ENCODE data around the gene CTBP2.

Gene CTBP2

DNA sequence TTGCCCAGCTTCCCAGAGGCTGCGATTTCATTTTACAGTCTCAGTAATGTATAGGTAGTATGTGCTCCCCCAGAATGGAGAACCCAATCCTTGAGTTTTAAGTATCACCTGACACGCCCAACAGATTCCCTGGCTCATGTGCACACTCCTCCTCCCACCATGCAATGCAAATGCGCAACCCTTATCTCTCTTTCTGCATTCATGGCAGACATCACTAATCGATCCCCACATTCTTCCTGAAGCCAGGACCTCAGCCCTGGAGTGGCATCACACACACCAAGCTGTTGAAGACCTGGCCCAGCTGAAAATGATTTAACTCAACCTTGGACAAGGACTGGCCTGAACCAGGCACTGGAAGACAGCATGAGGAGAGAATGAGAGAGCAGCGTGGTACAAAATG, 150.0 kb downstream of the CTBP2 start:
- no peak for DNase-seq (ENCODE audit: low read depth)

DNA sequence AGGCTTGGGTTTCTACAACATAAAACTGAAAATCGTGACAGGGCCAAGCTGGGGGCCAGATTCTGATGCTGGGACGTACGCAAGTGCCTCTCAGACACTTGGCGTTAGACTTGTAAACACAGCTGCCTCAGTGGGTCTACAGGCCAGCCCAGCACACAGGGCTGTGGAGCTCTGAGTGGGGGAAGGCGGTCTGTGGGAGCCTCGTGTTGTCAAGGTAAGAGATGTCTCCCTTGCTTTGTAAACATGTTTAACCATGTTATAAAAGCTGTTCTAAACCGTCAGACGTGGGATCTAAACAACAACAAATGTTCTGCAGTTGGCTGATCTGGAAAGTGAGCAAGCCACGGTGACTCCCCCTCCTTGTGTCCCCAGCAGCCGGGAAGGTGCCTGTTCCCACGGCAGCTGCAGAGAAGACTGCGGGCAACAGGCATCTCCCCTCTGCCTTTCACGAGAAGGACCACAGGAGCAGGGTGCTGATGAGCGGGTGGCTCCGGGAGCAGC, 150.7 kb downstream of the CTBP2 start:
- no peak for DNase-seq (ENCODE audit: low read depth)

DNA sequence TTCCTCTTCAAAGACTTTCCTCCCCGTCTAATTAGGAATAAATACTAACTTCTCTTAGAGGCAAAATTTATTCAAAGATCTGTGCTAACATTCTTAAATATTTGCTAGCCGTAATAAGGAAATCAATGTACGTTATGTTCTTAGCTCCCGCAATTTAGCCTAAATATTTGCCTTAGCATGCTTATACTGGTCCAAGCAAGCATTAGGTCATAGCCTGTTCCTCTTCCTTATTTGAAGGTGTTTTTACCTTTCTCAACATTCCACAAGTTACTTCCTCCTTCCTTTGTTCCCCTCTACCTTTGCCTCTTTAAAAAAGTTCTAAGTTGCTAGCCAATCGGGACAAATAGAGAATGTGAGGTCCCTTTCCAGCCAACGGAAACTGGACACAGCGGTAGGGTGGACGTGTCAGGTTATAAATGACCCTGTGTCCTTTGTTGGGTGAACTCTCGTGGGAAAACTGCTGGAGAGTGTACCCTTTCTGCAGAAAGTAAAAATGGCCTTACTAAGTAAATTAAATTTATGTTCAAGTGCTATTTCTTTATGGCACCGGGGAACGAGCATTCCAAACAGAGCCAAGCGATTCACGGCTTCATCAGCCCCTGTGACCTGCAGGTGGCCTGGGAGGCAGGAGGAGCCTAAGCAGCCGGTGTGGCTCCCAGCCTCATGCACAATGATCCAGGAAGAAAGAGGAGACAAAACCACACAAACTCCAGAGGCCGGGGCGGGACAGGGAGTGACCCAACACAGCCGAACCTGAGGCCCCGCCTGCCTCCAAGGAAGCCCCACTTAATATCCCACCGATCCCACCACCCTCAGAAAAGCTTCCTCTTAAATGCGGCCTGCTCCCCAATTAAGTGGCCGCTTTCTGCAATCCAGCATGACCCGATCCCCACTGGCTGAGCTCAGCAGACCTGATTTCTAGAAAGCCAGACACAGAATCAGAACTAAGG, 151.4 kb downstream of the CTBP2 start:
- no peak for DNase-seq (ENCODE audit: low read depth)

DNA sequence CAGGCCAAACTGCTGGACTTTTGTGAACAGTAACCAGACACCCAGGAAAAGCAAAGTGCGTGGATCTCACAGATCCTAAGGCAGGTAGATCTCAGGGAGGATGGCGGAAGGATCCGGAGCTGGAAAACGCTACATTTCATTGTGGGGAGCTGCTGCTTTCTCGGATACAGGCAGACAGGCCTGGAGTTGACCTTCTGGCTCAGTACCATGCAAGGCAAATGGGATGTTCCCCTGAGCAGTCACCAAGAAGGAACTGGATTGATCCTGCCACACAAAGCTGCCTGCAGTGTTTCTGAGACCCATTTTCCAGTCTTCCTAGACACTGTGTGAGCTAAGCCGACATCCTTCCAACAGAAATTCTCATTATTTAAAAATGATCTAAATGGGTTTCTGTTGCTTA, 152.9 kb downstream of the CTBP2 start:
- no peak for DNase-seq (ENCODE audit: low read depth)

DNA sequence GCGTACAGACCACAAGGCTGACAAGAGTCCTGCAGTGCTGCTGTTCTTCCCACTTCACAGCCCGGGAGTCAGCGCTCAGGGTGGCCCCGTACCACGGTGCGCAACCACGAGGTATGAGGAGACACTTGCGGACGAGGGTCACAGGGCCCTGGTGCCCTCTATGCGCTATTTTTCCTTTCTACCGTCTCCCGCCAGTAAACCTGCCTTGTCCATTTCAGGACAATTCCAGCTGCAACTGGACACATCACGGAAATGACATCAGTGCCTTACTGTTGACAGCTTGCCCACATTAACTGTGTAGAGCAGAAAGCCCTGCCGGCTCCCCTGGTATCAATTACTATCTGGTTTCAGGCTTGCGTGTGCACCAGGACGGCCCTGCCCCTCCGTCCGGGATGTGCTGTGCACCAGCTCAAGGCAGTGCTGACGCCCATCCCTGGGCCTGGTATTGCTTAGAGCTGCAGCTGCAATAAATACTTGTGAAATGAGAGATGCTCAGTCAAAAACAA, 153.4 kb downstream of the CTBP2 start:
- peak; percentile 76 for DNase-seq (ENCODE audit: low read depth)

DNA sequence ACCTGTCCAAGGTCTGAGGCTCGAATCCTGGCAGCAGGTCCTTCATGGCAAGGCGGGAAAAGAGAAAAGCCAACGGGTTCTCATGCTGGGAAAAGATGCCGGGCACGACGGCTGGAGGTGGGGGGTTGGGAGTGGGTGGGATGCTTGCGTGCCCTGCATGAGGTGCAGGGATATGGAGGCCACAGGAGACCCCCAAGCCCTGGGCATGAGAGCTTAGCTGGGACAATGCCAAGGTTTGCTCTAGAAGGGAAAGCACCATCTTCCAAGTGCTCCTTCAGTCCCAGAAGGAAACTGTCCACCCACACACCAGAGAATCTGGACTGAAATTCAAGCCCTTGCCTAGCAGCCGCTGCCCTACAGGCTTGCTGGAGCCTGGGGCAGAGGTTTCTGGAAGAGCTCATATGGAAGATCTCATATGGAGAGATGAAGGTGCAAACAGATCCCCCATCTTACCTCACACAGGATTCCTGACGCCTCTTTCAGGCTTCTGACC, 154.1 kb downstream of the CTBP2 start:
- DNase-seq (ENCODE audit: low read depth), result no peak

DNA sequence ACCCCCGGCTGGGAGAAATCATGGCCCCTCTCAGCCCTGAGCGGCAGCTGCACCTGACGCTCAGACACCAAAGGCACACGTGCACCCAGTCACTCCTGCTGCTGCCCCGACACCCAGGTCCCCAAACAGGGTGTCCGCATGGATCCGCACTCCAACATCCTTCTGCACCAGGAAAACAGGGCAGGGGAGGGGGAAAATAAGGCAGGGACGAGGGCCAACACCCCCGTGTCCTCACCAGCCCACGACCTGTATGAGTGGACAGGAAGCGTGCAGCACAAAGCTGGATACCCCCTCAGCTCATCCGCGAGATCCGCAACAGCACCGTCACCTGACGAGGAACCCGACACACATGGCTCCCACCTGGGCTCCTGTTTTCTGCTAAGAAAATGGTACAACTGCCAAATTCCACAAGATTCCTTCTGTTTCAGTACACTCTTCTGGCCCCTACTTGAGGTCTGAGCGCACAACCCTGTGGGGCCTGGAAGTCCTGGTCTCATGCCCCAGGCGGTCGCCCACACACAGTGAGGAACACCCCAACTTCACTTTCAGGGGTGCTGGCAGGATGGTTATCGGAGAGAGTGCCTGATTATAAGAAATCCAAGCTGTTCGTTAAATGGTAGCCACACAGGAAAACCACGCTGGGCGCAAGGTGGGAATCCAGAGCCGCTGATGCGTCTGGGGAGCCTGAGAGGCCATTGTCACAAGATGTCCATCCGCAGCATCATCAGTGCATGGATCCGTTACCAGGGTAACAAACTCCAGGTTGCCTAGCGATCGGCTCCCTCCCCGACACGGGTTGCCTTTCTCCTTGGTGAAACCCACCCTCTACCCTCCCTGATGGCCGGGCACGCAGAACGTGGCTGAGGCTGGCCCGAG, 154.8 kb downstream of the CTBP2 start:
- DNase-seq (ENCODE audit: low read depth), result no peak

DNA sequence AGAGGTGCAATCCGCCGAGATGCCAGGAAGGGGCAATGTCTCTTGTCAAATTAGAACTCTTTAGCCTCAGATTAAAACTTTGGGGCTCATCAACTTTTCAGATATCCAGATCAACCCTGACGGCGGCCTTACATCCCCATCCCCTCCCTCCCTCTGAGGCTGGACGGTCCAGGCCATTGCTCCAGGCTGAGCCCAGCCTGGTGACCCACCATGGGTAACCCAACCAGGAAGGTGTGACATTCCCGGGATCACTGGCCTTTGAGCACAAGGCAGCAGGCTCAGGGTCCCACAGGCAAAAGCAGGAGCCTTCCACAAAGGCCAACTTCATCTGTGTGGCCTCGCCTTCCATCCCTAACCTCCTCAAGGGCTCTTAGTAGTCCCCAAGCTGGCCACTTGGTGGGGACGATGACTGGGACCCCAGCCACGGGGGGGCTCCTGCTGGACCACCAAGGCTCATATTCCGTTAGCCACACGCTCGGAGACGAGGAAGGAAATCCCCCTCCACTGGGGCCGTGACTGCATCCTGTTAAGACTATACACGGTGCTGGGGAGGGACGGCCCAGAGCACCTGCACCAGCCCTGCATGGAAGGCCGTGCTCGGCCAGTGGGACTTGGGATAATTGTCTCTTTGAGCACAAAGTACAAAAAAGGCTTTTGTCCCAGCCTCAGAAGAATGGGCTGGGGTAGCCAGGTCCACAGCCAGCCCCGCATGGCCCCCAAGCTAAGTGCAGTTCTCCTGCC, 155.6 kb downstream of the CTBP2 start:
- no peak for DNase-seq (ENCODE audit: low read depth)

DNA sequence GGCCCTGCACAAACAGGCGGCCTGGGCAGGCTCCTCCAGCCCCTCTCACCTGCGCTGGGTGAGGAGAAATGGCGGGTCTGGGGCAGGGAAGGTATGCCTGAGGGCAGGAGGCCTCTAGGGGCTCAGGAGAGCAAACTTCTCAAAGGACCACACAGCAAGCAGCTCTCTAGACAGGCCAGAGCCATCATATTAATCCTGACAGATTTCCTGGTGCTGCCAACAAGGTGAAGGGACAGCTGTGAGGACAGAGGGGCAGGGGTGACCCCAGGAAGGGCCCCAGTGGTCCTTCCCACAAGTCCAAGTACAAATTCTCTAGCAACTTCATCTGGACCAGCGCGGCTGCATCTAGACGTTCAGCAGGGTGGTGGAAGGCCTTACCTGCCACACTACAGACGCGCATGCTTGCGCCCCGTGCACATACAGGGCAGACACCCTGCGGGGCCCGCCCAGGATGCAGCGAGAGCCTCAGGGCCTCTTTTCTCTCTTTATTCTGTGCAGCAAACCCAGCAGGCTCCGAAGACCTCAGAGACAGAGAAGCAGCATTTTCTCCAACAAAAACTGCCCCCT, 156.4 kb downstream of the CTBP2 start:
- DNase-seq (ENCODE audit: low read depth), result no peak

DNA sequence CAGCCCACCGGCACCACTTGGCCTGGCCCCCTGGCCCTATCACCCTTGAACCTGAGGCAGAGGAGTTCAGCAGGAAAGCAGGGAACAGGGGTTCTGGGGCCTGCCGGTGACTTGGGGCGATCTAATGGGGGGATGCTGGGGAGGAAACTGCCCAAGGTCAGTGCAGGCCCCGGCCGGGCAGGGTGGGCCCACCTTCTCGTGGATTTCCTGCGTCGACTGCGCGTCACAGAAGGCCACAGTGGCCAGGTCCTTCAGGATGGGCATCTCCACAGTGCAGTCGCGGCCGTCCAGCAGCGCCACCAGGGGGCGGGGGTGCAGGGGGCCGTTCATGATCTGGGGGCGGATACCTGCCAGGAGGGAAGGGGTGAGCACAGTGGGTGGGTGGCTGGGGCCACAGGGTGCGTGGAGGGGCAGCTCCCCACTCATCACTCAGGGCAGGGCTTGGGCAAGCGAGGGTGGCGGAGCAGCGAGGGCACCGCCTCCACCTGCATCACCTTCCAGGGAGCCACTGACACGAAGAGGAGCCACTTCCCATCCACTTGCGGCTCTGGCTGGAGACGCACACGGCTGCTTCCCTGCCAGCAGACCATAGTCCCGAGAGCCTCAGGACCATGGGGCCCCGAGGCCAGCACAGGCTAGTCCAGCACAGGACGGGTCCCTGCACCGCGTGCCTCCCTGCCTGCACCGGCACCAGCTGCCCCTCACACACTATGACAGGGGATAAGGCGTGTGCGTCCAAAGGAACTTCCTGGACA, 157.0 kb downstream of the CTBP2 start:
- DNase-seq (ENCODE audit: low read depth), result no peak

DNA sequence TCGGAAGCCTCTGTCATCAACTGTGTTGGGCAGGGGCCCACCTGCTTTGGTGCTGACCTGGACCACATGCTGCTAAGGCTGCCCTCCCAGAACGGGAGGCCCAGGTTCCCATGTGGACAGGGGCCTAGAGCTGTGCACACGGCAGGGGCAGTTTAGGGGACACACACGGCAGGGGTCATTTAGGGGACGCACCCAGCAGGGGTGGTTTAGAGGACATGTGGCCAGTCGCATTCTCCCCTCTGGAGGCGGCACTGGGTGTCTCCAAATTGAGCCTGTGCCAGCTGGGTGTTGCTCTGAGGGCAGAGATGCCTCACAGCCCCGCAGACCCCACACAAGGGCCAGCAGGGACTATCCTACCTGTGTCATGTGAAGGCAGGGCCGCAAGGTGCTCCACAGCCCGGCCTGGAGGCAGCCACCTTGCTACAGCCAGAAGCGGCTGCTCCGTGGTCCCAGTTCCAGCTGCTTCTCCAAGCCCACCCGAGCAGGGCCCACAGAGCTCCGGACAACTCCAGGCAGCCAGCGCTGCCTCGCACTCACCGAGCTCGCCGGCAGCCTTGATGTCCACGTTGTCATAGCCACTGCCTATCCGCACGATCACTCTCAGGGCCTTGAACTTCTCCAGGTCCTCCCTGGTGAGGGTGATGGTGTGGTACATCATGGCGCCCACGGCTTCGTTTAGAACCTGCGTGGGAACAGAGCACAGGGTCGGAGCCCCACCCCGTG, 157.8 kb downstream of the CTBP2 start:
- no peak for DNase-seq (ENCODE audit: low read depth)

DNA sequence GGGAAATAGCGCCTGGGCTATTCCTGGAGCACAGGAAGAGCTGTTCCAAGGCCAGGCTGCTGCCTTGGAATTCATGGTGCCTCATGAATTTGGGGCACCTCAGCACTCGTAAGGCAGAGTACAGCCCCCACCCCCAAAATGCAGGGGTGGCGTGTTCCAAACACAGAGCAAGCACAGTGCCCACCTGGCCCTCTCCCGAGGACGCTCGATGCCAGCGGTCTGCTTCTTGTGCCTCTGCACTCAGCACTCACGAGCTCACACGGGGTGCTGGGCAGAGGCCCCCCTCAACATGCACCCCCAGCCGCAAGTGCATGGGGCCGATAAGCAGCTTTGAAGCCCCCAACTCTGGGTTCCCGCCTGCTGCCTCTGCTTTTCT, 158.3 kb downstream of the CTBP2 start:
- DNase-seq (ENCODE audit: low read depth), result no peak

DNA sequence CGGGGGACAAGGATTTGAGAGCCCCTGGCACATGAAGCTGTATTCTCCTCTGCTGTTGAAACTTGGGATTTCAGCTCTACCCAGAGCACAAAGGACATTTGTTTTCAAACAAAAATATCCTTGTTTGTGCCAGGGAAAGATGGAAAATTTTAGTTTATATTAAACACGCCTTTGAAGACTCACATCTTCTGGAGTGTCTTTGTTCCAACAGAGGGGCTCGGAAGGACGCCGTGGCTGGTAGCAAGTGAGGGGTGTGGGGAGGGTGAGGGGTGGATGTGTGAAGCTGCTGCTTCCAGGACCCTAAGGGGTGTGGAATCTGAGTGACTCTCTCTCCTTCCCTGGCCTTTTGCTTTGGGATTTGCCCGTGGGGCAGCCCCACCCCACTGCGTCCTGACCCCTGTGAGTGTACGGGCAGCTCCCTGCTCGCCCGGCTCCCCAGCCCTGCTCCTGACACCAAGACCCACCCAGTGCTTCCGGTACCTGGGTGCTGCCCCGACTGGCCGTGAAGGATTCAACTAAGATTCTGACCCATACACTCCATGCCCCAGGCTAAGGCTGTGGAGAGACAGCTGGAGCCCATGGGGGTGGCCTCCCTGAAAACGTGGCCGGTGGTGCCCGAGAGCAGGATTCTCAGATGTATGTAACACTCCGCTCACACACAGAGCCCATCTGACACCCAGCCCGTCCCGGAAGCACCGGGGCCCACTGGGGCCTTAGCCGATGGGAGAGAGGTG, 158.9 kb downstream of the CTBP2 start:
- DNase-seq (ENCODE audit: low read depth), result no peak

DNA sequence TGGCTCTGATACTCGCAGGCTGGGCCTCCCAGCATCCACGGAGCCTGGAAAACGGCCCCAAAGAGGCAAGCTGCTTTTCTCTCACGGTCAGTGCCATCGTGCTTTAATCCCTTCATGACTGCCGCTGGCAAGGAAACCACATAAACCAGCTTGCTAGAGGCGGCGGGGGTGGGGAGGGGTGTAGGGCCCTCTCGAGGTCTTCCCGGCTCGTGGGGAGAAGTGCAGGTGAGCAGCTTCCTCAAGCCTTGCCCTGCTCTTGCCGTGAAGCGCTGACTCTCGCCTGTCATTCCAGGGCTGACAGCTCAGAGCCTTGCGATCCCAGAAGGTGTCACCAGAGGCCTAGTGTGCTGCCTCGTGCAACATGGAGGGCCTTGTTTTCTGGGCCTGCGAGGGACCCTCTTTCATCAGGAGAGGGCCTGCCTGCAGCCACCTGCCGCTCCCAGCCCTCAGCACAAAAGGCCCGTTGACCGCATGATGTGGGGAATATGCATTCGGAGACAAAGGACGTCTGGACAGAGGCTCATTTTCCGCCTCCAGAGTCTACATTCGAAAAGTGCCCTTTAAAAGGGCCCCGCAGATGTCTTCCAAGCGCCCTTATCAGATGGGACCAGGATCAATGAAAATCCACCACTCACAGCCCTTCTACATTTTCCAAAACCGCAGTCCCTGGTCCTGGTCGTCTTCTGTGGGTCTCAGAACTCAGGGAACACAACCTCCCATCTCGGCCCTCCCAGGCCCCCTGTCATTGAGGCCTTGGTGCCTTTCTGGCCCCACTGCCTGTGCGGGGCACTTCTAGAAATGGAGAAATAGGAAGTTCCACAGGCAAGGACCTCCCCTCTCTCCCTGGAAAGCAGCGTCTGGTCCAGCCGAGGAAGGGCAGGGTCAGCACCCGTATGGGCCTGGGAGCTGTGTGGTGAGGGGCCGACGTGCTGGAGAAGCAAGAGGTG, 159.7 kb downstream of the CTBP2 start:
- DNase-seq (ENCODE audit: low read depth), result no peak

DNA sequence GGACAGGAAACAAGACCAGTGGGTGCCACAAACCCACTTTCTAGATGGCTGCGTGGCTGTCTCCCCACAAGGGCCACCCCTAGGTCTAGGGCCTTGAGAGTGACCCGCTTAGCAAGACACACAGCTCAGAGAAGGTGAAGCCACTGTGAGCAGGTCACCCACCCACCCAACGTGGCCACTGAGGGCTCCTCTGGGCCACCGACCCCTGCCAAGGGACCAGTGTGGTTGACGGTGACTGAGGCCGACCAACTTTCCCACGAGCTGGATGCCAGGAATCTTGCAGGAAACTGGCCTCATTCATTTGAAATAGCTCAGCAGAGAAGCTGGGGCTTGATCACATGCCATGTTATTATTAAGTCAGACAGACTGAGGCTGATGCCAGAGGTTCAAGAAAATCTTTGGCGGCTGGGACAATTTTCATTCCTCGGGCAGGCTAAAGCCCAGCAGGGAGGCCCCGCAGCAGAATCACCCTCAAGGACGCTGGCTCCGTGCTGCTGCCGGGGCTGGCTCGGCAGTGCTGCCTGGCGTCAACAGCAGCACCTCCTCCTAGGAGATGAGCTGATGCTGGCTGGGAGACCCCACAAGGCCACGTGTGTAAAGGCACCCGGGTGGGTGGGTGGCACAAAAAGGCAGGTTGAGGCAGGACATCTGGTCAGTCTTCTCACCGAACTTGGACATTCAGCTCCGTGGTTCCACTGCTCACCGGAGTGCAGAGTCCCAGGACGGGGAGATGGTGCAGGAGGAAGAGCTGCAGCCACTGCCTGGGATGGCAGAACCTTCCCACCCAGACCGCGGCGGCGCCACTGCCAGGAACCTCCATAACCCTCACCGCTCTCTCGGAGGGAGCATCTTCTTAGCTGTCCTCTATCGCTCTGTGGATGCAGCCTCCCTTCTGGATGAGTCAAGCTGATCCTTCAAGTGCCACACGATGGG, 160.7 kb downstream of the CTBP2 start:
- peak; percentile 90 for DNase-seq (ENCODE audit: low read depth)

DNA sequence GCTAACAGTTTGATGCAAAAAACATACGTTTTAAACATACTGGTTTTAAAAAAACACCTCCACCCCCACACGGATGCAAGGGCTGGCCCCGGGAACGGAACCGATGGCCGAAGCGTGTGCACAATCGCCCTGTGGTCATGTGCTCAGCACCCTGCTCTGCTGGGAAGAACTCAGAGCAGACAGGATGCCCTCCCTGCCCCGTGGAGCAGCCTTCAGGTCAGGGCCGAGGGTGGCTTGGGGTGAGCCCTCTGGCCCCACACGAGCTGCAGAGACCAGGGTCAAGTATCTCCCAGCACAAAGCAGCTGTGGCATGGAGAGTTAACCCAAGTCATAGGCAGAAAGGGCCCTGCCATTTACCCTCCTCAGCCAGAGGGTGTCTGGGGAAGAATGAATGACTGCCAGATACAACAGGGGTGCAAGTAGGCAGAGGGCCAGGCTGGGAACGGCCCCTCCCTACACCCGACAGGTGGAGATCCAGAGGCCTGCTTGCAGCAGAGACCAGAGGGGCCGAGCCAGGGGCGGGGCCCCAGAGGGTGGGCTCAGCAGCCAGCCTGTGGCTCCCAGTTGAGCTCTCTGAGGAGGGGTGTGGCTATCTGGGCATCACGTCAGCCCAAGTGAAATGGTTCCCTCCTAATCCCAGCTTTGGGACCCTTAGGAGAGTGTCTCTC, 161.6 kb downstream of the CTBP2 start:
- DNase-seq (ENCODE audit: low read depth), result no peak
